ENCODE results near the gene KIDINS220. TPM values are rescaled to one million over a fixed set of nuclear protein-coding genes. Genes with fewer than 3 reads are reported as not detected.

The KIDINS220 gene
- total RNA-seq, 2 experiments from 2014 or later = 28.9 to 29.9 TPM

- DNase-seq (peak; percentile 67), ATAC-seq (no peak)
Observed at GRCh38 chr2:8682719-8683667, 154.4 kb downstream of the KIDINS220 start.

DNA sequence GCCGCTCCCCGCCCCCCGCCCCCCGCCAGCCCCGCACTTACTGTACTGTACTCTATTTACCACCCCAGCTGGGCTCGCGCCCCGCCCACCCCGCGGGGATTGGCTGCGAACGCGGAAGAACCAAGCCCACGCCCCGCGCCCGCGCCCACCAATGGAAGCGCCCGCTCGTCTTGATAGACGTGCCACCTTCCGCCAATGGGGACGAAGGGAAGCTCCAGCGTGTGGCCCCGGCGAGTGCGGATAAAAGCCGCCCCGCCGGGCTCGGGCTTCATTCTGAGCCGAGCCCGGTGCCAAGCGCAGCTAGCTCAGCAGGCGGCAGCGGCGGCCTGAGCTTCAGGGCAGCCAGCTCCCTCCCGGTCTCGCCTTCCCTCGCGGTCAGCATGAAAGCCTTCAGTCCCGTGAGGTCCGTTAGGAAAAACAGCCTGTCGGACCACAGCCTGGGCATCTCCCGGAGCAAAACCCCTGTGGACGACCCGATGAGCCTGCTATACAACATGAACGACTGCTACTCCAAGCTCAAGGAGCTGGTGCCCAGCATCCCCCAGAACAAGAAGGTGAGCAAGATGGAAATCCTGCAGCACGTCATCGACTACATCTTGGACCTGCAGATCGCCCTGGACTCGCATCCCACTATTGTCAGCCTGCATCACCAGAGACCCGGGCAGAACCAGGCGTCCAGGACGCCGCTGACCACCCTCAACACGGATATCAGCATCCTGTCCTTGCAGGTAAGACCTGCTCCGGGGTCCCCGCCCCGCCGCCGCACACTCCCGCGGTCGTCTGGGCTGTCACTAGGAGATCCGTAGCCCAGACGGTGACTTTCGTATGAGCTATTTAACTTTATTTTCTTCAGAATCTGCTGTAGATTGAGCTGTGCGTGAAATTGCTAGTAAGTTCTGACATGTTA lies 155.4 kb downstream of the KIDINS220 start, which contains the start of gene ID2:
Gene ID2 (plus strand): TSS at position 271 of the 907 bp plus-strand sequence. CDS start 110 bp downstream, at position 381.
- ATAC-seq (peak; percentile 69), DNase-seq (peak; percentile 99)
- Mint-ChIP-seq H3K9me3 (ENCODE audit: low read depth) (no peaks in the 10 kb centered on the region), H3K4me3 (peak within 1 kb of the TSS; percentile 97), H3K4me1 (peaks cover 34% of the 10 kb centered on the region), H3K27ac (peak within 1 kb of the TSS; percentile 93), H3K36me3 (peaks cover 24% of the 10 kb centered on the region), H3K27me3 (peaks cover 10% of the 10 kb centered on the region)
- CTCF ChIA-PET = interaction anchor here (0.7 to 3.2 kb wide), 16 partner anchors 11 to 1254 kb away, joined by 3 to 29 read pairs (median 4); no protein-coding TSS in a partner anchor

More at GRCh38 chr2:8682719-8683667, 154.4 kb downstream of the KIDINS220 start:
- Mint-ChIP-seq H3K4me1 (peaks cover 24% of the 10 kb centered on the region), H3K36me3 (peaks cover 27% of the 10 kb centered on the region), H3K27me3 (peaks cover under 1% of the 10 kb centered on the region), H3K9me3 (ENCODE audit: low read depth) (no peaks in the 10 kb centered on the region), H3K4me3 (peak overlapping the region; percentile 97), H3K27ac (peak overlapping the region; percentile 93)
- CTCF ChIA-PET = interaction anchor here (0.7 to 3.2 kb wide), 7 partner anchors 139 to 1255 kb away, joined by 3 to 29 read pairs (median 5); no protein-coding TSS in a partner anchor

DNA sequence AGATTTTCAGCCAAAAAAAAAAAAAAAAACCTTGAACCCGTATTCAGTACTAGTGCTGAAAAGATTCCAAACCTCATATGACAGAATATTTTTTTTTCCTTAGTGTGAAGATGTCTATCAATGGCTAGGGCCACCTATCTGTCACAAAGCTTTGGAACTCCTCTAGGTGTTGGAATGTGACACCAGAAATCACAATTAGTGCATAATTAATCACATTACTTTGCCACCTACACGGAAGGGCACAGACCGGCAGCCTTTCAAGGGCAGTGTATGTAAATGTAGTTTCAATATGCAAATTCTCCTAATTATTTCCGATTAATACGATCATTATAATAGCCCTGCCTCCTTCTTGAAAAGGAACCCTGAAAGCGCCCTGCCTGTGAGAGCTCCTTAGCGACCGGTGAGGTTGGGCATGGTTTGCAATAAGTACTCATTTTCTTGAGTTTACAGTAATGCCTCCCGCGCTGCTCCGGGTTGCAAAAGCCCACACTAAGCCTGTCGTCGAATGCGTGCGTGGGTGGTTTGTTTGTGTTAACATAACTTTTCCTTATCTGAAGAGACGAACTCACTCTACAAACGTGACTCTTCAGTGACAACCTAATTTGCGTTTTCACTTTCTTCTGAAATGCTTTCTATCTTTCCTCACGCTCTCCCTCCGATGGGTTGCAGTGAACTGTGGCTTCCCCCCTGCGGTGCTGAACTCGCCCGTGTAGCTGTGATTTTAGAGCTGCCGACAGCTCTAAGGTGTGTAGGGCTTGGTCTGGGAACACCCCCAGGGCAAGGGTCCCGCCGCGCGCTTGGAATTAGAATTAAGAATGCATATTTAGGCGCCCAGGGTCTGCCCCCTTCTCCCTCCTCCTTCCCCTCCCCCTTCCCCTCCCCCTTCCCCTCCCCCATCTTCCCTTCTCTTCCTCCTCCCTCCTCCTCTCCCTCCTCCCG lies 156.3 kb downstream of the KIDINS220 start:
- CTCF ChIA-PET = interaction anchor here (0.6 to 3.2 kb wide), 22 partner anchors 12 to 1254 kb away, joined by 3 to 29 read pairs (median 4); no protein-coding TSS in a partner anchor
- Mint-ChIP-seq H3K9me3 (ENCODE audit: low read depth) (no peaks in the 10 kb centered on the region), H3K4me1 (peaks cover 36% of the 10 kb centered on the region), H3K4me3 (peak overlapping the region; percentile 97), H3K36me3 (peaks cover 24% of the 10 kb centered on the region), H3K27ac (peak overlapping the region; percentile 85), H3K27me3 (peaks cover 19% of the 10 kb centered on the region)
- peak; percentile 2 for ATAC-seq
- DNase-seq = peak; percentile 84

DNA sequence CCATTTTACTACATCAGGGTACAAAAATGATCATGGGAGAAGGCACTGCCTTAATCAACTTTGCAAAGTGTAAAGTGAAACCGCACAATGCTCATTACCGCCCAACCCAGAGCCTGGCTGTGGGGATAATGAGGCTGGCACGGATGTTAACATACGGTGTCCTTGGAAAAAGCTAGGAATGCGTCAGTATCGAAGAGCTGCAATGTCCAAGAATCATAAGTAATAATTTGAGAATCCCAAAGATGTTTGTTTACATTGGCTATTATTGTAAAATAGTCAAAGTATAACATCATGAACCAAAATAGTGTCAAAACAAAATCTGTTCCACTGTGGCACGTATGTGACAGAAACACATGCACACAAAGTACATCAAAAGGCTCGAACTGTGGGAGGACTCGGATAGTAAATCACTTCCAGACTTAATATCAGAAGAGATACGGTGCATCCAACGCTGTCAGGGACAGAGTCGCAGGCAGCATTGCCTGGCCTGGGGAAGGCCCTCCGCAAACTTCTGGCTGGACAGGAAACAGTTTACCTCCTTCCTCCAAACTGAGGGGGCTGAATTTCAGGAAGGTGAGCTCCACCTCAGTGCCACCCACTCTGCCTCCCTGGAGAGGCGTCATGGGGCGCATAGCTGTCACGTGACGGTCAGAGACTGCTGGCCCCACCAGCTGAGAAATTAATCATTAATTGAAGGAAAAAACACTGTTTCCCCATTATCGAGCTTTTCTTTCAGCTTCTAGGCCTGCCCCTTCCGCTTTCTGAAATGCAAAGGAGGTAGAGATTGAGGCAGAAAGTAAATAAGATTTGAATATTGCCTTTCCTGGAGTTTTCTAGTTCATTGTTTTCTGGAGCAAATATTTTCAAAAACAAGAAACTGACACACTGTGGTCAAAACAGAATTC lies 157.3 kb downstream of the KIDINS220 start:
- peaks cover 29% of the 10 kb centered on the region for H3K27me3 Mint-ChIP-seq
- peaks cover 33% of the 10 kb centered on the region for H3K36me3 Mint-ChIP-seq
- DNase-seq (peak; percentile 56), ATAC-seq (no peak)
- peak overlapping the region; percentile 97 for H3K4me3 Mint-ChIP-seq
- CTCF ChIA-PET = interaction anchor here (0.6 to 3.2 kb wide), 12 partner anchors 88 to 1253 kb away, joined by 3 to 29 read pairs (median 4); no protein-coding TSS in a partner anchor
- peak overlapping the region; percentile 85 for H3K27ac Mint-ChIP-seq
- peaks cover 35% of the 10 kb centered on the region for H3K4me1 Mint-ChIP-seq
- H3K9me3 Mint-ChIP-seq (ENCODE audit: low read depth) = no peaks in the 10 kb centered on the region

- CTCF ChIA-PET = interaction anchor here (1.3 kb wide), 1 partner anchor 154 kb away, joined by 3 read pairs; no protein-coding TSS in a partner anchor
- H3K4me3 Mint-ChIP-seq = peak overlapping the region; percentile 97
- peaks cover 33% of the 10 kb centered on the region for H3K36me3 Mint-ChIP-seq
- H3K9me3 Mint-ChIP-seq (ENCODE audit: low read depth) = peaks cover 1% of the 10 kb centered on the region
- no peak for DNase-seq
- peak overlapping the region; percentile 85 for H3K27ac Mint-ChIP-seq
- H3K4me1 Mint-ChIP-seq = peaks cover 35% of the 10 kb centered on the region
- ATAC-seq = no peak
- H3K27me3 Mint-ChIP-seq = peaks cover 34% of the 10 kb centered on the region
Observed at GRCh38 chr2:8679567-8679826, 157.9 kb downstream of the KIDINS220 start.

Other genes starting within 250 kb of the KIDINS220 start
- gene ID2, start 155.6 kb downstream of the KIDINS220 start, total RNA-seq = 100 to 1,000 TPM; 342 to 431 TPM
- gene MBOAT2, start 166.1 kb upstream of the KIDINS220 start, total RNA-seq = 1 to 10 TPM; 8.0 to 8.8 TPM

All from activated CD8-positive, alpha-beta memory T cell treated with anti-CD3 and anti-CD28 coated beads, Interleukin-2, amount 10 ng/mL, durations not matched to agents 7 days and 5 days (primary cell).